IMR-90 (cell line): ENCODE measurements around the gene CROCC2.

Experiments used
- POLR2A ChIP-seq: IDR thresholded peaks from 2 replicates; pipeline ENCODE4 v1.6.1; 2012; ENCODE audit warnings: mild to moderate bottlenecking, low read depth, low read length
- SMC3 ChIP-seq: fragments of 150-350 bp; IDR thresholded peaks from 2 replicates; pipeline ENCODE4 v1.6.1; 2016; ENCODE audit warnings: low read depth, mild to moderate bottlenecking, antibody characterized with exemption, low read length, moderate library complexity
- TF ChIP-seq, protein P1 (sequence below): conservative IDR thresholded peaks from 2 replicates; pipeline ENCODE4 v1.5.1; 2012; ENCODE audit warnings: mild to moderate bottlenecking, low read depth, low read length, improper control_type of control experiment

- TF ChIP-seq SMC3 (no peak), POLR2A (no peak)
- TF ChIP-seq, protein P1, sequence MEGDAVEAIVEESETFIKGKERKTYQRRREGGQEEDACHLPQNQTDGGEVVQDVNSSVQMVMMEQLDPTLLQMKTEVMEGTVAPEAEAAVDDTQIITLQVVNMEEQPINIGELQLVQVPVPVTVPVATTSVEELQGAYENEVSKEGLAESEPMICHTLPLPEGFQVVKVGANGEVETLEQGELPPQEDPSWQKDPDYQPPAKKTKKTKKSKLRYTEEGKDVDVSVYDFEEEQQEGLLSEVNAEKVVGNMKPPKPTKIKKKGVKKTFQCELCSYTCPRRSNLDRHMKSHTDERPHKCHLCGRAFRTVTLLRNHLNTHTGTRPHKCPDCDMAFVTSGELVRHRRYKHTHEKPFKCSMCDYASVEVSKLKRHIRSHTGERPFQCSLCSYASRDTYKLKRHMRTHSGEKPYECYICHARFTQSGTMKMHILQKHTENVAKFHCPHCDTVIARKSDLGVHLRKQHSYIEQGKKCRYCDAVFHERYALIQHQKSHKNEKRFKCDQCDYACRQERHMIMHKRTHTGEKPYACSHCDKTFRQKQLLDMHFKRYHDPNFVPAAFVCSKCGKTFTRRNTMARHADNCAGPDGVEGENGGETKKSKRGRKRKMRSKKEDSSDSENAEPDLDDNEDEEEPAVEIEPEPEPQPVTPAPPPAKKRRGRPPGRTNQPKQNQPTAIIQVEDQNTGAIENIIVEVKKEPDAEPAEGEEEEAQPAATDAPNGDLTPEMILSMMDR: no peak
Observed at GRCh38 chr2:240929364-240930095, 23.4 kb downstream of the CROCC2 start.
